ENCODE measurements around the gene STX1B. TPM values are rescaled to one million over a fixed set of nuclear protein-coding genes. Genes with fewer than 3 reads are reported as not detected.

The STX1B gene
- total RNA-seq, 1 donor, result 2.1 TPM

- no peak overlapping the region for H3K4me3 ChIP-seq (ENCODE audit: low read depth, low read length)
- TF ChIP-seq CTCF (IDR thresholded peaks at IDR 0.05; ENCODE audit: insufficient read depth, low read length), result no peak
- no peak for DNase-seq (ENCODE audit: low read depth)
These were observed 49.1 kb downstream of the STX1B start for GRCh38 chr16:30961384-30961783.

GRCh38 chr16:30958175-30959079 lies 52.0 kb downstream of the STX1B start:
- peak; percentile 48 for DNase-seq (ENCODE audit: low read depth)
- no peak for TF ChIP-seq CTCF (IDR thresholded peaks at IDR 0.05; ENCODE audit: insufficient read depth, low read length)
- H3K4me3 ChIP-seq (ENCODE audit: low read depth, low read length), result peak overlapping the region; percentile 87

- DNase-seq (ENCODE audit: low read depth), result peak; percentile 96
- no peak for TF ChIP-seq CTCF (IDR thresholded peaks at IDR 0.05; ENCODE audit: insufficient read depth, low read length)
- H3K4me3 ChIP-seq (ENCODE audit: low read depth, low read length), result peak within 1 kb of the TSS; percentile 87
These were observed 52.8 kb downstream of the STX1B start, which contains the start of gene SETD1A for GRCh38 chr16:30957456-30958174. SETD1A (plus strand) TSS chr16:30957754; CDS start chr16:30958732, 978 bp downstream.

GRCh38 chr16:30956601-30957455 lies 53.6 kb downstream of the STX1B start:
- peak overlapping the region; percentile 87 for H3K4me3 ChIP-seq (ENCODE audit: low read depth, low read length)
- DNase-seq (ENCODE audit: low read depth), result peak; percentile 84
- peak; percentile 32 for TF ChIP-seq CTCF (IDR thresholded peaks at IDR 0.05; ENCODE audit: insufficient read depth, low read length)

GRCh38 chr16:30954993-30955392 lies 55.4 kb downstream of the STX1B start:
- no peak overlapping the region for H3K4me3 ChIP-seq (ENCODE audit: low read depth, low read length)
- DNase-seq (ENCODE audit: low read depth), result no peak
- no peak for TF ChIP-seq CTCF (IDR thresholded peaks at IDR 0.05; ENCODE audit: insufficient read depth, low read length)

GRCh38 chr16:30953511-30954124 lies 56.8 kb downstream of the STX1B start:
- peak; percentile 66 for DNase-seq (ENCODE audit: low read depth)
- TF ChIP-seq CTCF (IDR thresholded peaks at IDR 0.05; ENCODE audit: insufficient read depth, low read length), result peak; percentile 73
- H3K4me3 ChIP-seq (ENCODE audit: low read depth, low read length), result no peak overlapping the region
